Measurements from ENCODE around the gene TPMT.

DNA sequence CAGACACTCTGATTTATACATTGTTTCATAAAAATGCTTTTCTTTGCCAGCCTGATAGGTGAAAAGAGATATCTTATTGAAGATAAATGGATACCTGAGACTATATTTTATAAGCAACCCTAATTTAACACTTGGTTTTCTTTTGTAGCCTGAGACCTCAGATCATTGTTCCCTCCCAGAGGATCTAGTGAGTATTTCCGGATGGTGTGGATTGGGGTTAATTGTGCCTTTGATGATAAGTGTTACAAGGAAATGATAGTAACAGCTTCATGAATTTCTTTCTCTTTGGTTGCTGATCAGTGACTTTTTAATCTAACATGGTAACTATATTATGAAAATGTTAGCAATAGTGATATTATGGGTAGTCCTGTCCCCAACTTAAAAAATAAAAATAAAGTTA lies 30.7 kb upstream of the TPMT start:
- no peak for TF ChIP-seq POLR2A (IDR thresholded peaks at IDR 0.05; ENCODE audit: low read length)
- TF ChIP-seq GATA1 (IDR thresholded peaks at IDR 0.05; ENCODE audit: low read depth, low read length): no peak

Measured in erythroblast (primary cell).